ENCODE results near the gene TRIM39. TPM values are rescaled to one million over a fixed set of nuclear protein-coding genes. Genes with fewer than 3 reads are reported as not detected.
A peak's percentile ranks its signal among the peaks of the same experiment; 100 is the strongest.

TRIM39 gene
- total and polyA plus RNA-seq, 2 of the 13 experiments (the other 11 are each of a cell fraction or from before 2014, with no cell fraction given) = 7.7 to 14.6 TPM

- peak; percentile 90 for TF ChIP-seq ZNF142 (CRISPR knock-in tag; IDR thresholded peaks at IDR 0.05)
- peak; percentile 97 for TF ChIP-seq NFKB2 (CRISPR knock-in tag; IDR thresholded peaks at IDR 0.05; ENCODE audit: borderline replicate concordance)
- no peak for TF ChIP-seq ZNF496 (CRISPR knock-in tag; IDR thresholded peaks at IDR 0.05; ENCODE audit: insufficient replicate concordance)
- TF ChIP-seq ZFP36L1 (CRISPR knock-in tag; IDR thresholded peaks at IDR 0.05) = peak; percentile 90
- no peak for TF ChIP-seq DNMT3B (CRISPR knock-in tag; conservative IDR thresholded peaks at IDR 0.05)
- TF ChIP-seq TRIM24 (CRISPR knock-in tag; IDR thresholded peaks at IDR 0.05) = no peak
- peak; percentile 85 for TF ChIP-seq POLR2AphosphoS5 (IDR thresholded peaks at IDR 0.05; ENCODE audit: low read depth, low read length)
- TF ChIP-seq ZBTB37 (CRISPR knock-in tag; IDR thresholded peaks at IDR 0.05) = no peak
- peak; percentile 89 for TF ChIP-seq ZSCAN31 (CRISPR knock-in tag; IDR thresholded peaks at IDR 0.05; ENCODE audit: low read depth)
- no peak for TF ChIP-seq PBX2 (CRISPR knock-in tag; IDR thresholded peaks at IDR 0.05)
- TF ChIP-seq FOXK1 (CRISPR knock-in tag; IDR thresholded peaks at IDR 0.05; ENCODE audit: borderline replicate concordance, low read depth) = peak; percentile 69
- peak; percentile 74; the same call in 1 of the 2 replicates for TF ChIP-seq SAFB2 (CRISPR knock-in tag; IDR thresholded peaks at IDR 0.05; ENCODE audit: borderline replicate concordance, low read depth)
- TF ChIP-seq STAT6 (CRISPR knock-in tag; IDR thresholded peaks at IDR 0.05; ENCODE audit: borderline replicate concordance) = 0 out of 2 replicates have a peak, but pooled peaks have one; percentile 19
- no peak for TF ChIP-seq GZF1 (CRISPR knock-in tag; IDR thresholded peaks at IDR 0.05)
Measured at GRCh38 chr6:30344868-30345671, 18.3 kb downstream of the TRIM39 start, which contains the start of gene RPP21 (continued).
